Left lung (tissue), 10 donors: Measurements from ENCODE around the gene FOXQ1. TPM values are rescaled to one million over a fixed set of nuclear protein-coding genes. Genes with fewer than 3 reads are reported as not detected.

Experiments
- ATAC-seq: fragments of 200-7000 bp; cut with Tn5 transposase; one replicate; pipeline ENCODE4 v1.9.1; 2020; ENCODE audit warnings: moderate library complexity
- DNase-seq, 4 donors: peaks; one replicate each; pipeline ENCODE4 v3.0.0-alpha.2; 2013 to 2020
- H3K27ac ChIP-seq, 2 donors: fragments of 200-600 bp; sonication (generic) in 1 of 2; one replicate each; pipeline versions ENCODE4 v1.5.0 to v1.8.0; 2020 to 2021
- H3K27me3 ChIP-seq, 2 donors: fragments of 200-600 bp; sonication (generic) in 1 of 2; one replicate each; pipeline versions ENCODE4 v1.5.0 to v1.8.0; 2020 to 2021
- H3K36me3 ChIP-seq, 2 donors: fragments of 200-600 bp; sonication (generic) in 1 of 2; one replicate each; pipeline versions ENCODE4 v1.5.0 to v1.8.0; 2020 to 2021
- H3K4me1 ChIP-seq, 2 donors: fragments of 200-600 bp; one replicate each; pipeline ENCODE4 v1.8.0; 2021
- H3K4me3 ChIP-seq, 2 donors: fragments of 200-600 bp; sonication (generic) in 1 of 2; one replicate each; pipeline versions ENCODE4 v1.5.0 to v1.8.0; 2020 to 2021; ENCODE audit warnings: mild to moderate bottlenecking in 1 of 2
- H3K9me3 ChIP-seq, 2 donors: fragments of 200-600 bp; sonication (generic) in 1 of 2; one replicate each; pipeline versions ENCODE4 v1.5.0 to v1.8.0; 2020 to 2021
- intact Hi-C, 2 donors: fragments of 100-400 bp; cut with DNase I; formaldehyde crosslinking; loops; one replicate each; pipeline versions ENCODE4 v1.11.2 to v1.14.2; 2022
- polyA plus RNA-seq, 6 donors: library from polyadenylated mRNA; unstranded; fragments of 120-200 nt; gene quantifications; one replicate each; pipeline ENCODE4 v1.2.1, GENCODE V29; 2013; ENCODE audit not compliant: insufficient read length in 6 of 6
- total RNA-seq, 2 donors: library from RNA; stranded (reverse); fragmentation: NEBNext Ultra II Directional; extraction: Animal tissue kit (Norgen Biotek cat#: 25700); gene quantifications; one replicate each; pipeline ENCODE4 v1.2.1, GENCODE V29; 2021
- TF ChIP-seq, protein P1 (sequence below), 2 donors: fragments of 200-600 bp; sonication (generic) in 1 of 2; IDR thresholded peaks; one replicate each; pipeline versions ENCODE4 v1.5.0 to v1.8.0; 2021; ENCODE audit warnings: antibody characterized with exemption in 2 of 2
- donor health status: DM: no; HTN: yes; CAD: no.
- donor health status: DM: no; HTN: no; CAD: no.

Gene FOXQ1
- total and polyA plus RNA-seq, 8 donors, result 2.0 to 12.1 (median 3.5) TPM

DNA sequence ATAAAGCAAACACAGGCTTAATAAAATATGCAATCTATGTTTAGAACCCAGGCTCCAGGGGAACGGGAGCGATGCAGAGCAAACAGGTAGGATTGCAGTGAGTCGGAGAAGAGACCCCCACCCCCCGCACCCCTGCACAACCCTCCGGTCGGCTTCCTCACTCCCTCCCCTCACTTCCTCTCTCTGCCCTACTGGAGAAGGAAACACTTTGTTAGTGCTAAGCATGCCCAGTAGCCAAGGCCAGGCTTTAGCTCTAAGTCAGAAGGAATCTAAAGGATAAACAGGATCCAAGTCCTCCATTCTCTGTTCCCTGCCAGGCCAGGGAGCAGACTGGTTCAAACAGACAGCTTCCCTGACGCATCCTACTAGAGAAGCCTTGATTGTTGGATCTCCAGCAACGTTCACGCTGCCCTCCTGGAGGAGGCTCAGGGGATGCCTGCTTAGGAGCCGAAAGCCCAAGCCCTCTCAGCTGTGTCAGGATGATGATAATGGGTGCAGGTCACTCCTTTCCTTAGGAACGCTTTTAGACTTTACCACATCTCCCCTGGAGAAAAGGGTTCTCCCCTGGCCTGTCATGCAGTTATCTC, 14.7 kb downstream of the FOXQ1 start:
- H3K4me1 ChIP-seq, result peaks cover 16 to 33% of the 10 kb centered on the region in 2 donors
- peak overlapping the region in 1 of 2 donors; percentile 48 for H3K27ac ChIP-seq
- TF ChIP-seq, protein P1, sequence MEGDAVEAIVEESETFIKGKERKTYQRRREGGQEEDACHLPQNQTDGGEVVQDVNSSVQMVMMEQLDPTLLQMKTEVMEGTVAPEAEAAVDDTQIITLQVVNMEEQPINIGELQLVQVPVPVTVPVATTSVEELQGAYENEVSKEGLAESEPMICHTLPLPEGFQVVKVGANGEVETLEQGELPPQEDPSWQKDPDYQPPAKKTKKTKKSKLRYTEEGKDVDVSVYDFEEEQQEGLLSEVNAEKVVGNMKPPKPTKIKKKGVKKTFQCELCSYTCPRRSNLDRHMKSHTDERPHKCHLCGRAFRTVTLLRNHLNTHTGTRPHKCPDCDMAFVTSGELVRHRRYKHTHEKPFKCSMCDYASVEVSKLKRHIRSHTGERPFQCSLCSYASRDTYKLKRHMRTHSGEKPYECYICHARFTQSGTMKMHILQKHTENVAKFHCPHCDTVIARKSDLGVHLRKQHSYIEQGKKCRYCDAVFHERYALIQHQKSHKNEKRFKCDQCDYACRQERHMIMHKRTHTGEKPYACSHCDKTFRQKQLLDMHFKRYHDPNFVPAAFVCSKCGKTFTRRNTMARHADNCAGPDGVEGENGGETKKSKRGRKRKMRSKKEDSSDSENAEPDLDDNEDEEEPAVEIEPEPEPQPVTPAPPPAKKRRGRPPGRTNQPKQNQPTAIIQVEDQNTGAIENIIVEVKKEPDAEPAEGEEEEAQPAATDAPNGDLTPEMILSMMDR (IDR thresholded peaks at IDR 0.05), result no peak
- ATAC-seq, result peak; percentile 12
- no peaks in the 10 kb centered on the region for H3K27me3 ChIP-seq
- H3K4me3 ChIP-seq, result no peak overlapping the region
- no peaks in the 10 kb centered on the region for H3K36me3 ChIP-seq
- intact Hi-C loops, result no loop called here
- peaks cover 0 to 8% of the 10 kb centered on the region in 2 donors for H3K9me3 ChIP-seq
- DNase-seq, result no peak

DNA sequence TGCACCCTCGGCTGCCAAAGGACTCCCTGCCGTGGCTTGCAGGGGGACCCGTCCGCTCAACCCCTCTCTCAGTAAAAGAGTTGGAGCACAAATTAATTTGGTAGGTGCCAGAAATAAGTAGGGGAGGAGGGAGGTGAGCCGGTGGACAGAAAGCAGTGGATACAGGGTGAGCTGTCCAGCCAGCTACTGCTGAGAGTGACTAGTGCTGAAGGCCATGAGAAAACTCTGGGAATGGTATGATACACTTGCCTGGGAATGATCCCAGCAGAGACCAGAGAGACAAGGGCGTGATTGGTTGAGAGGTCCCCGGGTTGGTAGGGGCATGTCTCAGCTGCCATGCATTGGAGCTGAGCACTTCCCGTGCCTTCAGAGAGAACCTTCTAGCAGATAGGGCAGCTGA, 15.7 kb downstream of the FOXQ1 start:
- DNase-seq (peak in 1 of 4 donors; percentile 39), ATAC-seq (no peak)
- Histone ChIP-seq H3K36me3 (no peaks in the 10 kb centered on the region), H3K27me3 (no peaks in the 10 kb centered on the region), H3K4me3 (no peak overlapping the region), H3K9me3 (peaks cover 0 to 8% of the 10 kb centered on the region in 2 donors), H3K4me1 (peaks cover 16 to 24% of the 10 kb centered on the region in 2 donors), H3K27ac (no peak overlapping the region)
- intact Hi-C loops, result no loop called here
- TF ChIP-seq, protein P1 (IDR thresholded peaks at IDR 0.05), result no peak

DNA sequence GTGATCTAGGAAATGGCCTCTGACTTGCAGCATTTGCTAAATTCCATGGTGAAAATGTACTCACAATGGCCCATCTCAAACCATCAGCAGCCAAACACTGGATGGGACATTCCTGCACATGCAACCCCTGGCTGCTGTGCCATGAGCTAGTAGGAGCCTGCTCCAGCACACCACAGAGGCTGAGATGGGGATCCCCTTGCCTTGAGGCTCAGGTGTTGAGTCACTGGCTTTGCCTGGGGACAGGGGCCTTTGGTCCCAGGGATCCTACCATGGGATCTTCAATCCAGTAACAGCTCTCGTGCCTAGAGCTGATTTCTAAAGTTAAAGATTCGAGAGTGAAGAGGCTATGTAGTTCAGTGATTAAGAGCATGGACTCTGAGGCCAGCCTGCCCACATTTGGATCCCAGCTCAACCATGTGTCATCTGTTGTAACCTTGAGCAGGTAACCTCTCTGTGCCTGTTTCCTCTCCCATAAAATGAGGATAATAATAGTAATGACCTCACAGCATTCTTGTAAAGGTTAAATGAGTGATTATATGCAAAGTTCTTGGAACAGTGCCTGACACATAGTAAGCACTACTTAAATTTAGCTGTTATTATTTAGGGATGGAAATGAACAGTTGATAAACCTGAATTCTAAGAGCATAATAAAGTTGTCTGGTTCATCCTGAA, 16.4 kb downstream of the FOXQ1 start:
- Histone ChIP-seq H3K36me3 (no peaks in the 10 kb centered on the region), H3K27ac (no peak overlapping the region), H3K4me1 (peaks cover 16 to 19% of the 10 kb centered on the region in 2 donors), H3K4me3 (no peak overlapping the region), H3K27me3 (no peaks in the 10 kb centered on the region), H3K9me3 (peaks cover 0 to 8% of the 10 kb centered on the region in 2 donors)
- intact Hi-C loops, result no loop called here
- DNase-seq (no peak), ATAC-seq (no peak)
- TF ChIP-seq, protein P1 (IDR thresholded peaks at IDR 0.05), result no peak

DNA sequence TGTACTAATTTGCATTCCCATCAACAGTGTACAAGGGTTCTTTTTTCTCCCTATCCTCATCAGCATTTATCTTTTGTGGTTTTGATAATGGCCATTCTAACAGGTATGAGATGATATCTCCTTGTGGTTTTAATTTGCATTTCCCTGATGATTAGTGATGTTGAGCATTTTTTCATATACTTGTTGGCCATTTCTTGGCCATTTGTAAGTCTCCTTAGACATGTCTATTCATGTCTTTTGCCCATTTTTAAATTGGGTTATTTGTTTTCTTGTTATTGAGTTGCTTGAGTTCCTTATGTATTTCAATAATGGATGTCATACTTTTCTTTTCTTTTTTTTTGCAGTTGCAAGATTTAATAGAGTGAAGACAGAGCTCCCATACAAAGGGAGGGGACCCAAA, 17.8 kb downstream of the FOXQ1 start:
- Histone ChIP-seq H3K9me3 (peaks cover 0 to 8% of the 10 kb centered on the region in 2 donors), H3K4me3 (no peak overlapping the region), H3K36me3 (no peaks in the 10 kb centered on the region), H3K27me3 (no peaks in the 10 kb centered on the region), H3K4me1 (peaks cover 19 to 20% of the 10 kb centered on the region in 2 donors), H3K27ac (no peak overlapping the region)
- TF ChIP-seq, protein P1 (IDR thresholded peaks at IDR 0.05), result no peak
- intact Hi-C loops, result no loop called here
- ATAC-seq, result no peak
- no peak for DNase-seq

DNA sequence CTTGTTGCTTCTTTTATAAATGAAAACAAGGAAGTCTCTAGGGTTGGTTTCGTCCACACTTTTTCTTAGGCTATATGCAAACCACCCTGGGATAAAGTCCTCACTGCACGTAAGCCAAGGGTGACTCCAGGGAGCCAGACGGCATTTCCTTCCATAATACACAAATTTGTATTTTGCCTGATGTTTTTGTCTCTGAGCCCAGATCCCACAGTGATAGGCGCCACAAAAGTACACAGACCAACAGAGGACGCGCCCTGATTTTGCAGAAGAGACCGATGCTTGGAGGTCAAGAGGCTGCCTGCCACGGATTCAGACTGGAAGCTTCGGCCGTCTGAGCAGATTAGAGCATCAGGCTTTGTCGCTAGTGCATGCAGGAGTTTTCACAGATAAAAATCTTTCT, 22.8 kb downstream of the FOXQ1 start:
- H3K27me3 ChIP-seq, result no peaks in the 10 kb centered on the region
- TF ChIP-seq, protein P1 (IDR thresholded peaks at IDR 0.05), result no peak
- H3K27ac ChIP-seq, result peak overlapping the region in 1 of 2 donors; percentile 61
- no peaks in the 10 kb centered on the region for H3K36me3 ChIP-seq
- no peak for DNase-seq
- no peak for ATAC-seq
- H3K9me3 ChIP-seq, result peaks cover 0 to 7% of the 10 kb centered on the region in 2 donors
- H3K4me3 ChIP-seq, result no peak overlapping the region
- H3K4me1 ChIP-seq, result peaks cover 5 to 7% of the 10 kb centered on the region in 2 donors
- intact Hi-C loops, result no loop called here
